Tibial artery (tissue), 4 donors: Measurements from ENCODE around the gene CAT.

ENCODE experiments used
- DNase-seq, 2 donors: peaks; one replicate each; pipeline ENCODE4 v3.0.0-alpha.2; 2019
- H3K27ac ChIP-seq, 2 donors: fragments of 200-600 bp; sonication (generic) in 1 of 2; 1 replicate in 1 of 2; 2 replicates in 1 of 2; pipeline ENCODE4 v1.5.1; 2018 to 2019; ENCODE audit warnings: mild to moderate bottlenecking in 1 of 2
- H3K27me3 ChIP-seq, 2 donors: fragments of 200-600 bp; sonication (generic) in 1 of 2; one replicate each; pipeline versions ENCODE4 v1.5.1 to v1.6.0; 2016 to 2019
- H3K36me3 ChIP-seq, 3 donors: fragments of 200-600 bp; sonication (generic) in 2 of 3; one replicate each; pipeline ENCODE4 v1.5.1; 2016 to 2019; ENCODE audit warnings: mild to moderate bottlenecking in 2 of 3
- H3K4me1 ChIP-seq, 4 donors: fragments of 200-600 bp; sonication (generic) in 2 of 4; 1 replicate in 3 of 4; 2 replicates in 1 of 4; pipeline ENCODE4 v1.5.1; 2016 to 2019
- H3K4me3 ChIP-seq, 2 donors: fragments of 200-600 bp; sonication (generic) in 1 of 2; 1 replicate in 1 of 2; 2 replicates in 1 of 2; pipeline ENCODE4 v1.5.1; 2018 to 2019; ENCODE audit warnings: mild to moderate bottlenecking in 2 of 2
- H3K9me3 ChIP-seq, 3 donors: fragments of 200-600 bp; sonication (generic) in 1 of 3; one replicate each; pipeline ENCODE4 v1.5.1; 2016 to 2019
- CTCF ChIP-seq, 2 experiments: fragments of 200-600 bp in 1 of 2; fragments of 450-650 bp in 1 of 2; IDR thresholded peaks; one replicate each; pipeline ENCODE4 v1.5.1; 2017 to 2019; ENCODE audit warnings: antibody characterized with exemption in 2 of 2, mild to moderate bottlenecking in 1 of 2, moderate library complexity in 1 of 2
- intact Hi-C: fragments of 100-400 bp; cut with DNase I; formaldehyde crosslinking; loops from one replicate; pipeline ENCODE4 v1.15.0; 2023; ENCODE audit warnings: low total_unique reads

CAT gene

GRCh38 chr11:34473603-34474169 is 35.0 kb downstream of the CAT start:
- TF ChIP-seq CTCF (IDR thresholded peaks at IDR 0.05): no peak
- no peak for DNase-seq
- Histone ChIP-seq H3K4me1 (no peaks in the 10 kb centered on the region), H3K36me3 (peaks cover 43 to 57% (median 55%) of the 10 kb centered on the region in 3 donors), H3K27ac (no peak overlapping the region), H3K9me3 (no peaks in the 10 kb centered on the region), H3K4me3 (no peak overlapping the region), H3K27me3 (no peaks in the 10 kb centered on the region)
- intact Hi-C loops: no loop called here

DNA sequence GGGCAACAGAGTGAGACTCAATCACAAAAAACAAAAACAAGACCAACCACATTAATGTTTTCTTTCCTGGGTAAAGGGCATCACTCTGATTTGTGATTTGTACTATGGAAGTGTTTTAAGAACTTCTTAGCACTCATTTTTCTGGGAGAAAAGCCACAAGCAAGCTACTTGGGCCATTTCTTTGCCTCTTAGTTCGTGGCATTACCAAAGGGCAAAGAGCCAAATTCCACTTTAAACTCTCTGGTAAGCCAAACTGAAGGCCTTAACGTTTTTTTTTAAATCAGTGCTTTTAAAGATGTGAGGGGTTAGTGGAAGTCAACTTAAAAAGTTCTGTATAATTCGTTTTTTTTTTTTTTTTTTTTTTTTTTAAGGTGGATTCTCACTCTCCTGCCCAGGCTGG is 36.9 kb downstream of the CAT start:
- DNase-seq: no peak

DNA sequence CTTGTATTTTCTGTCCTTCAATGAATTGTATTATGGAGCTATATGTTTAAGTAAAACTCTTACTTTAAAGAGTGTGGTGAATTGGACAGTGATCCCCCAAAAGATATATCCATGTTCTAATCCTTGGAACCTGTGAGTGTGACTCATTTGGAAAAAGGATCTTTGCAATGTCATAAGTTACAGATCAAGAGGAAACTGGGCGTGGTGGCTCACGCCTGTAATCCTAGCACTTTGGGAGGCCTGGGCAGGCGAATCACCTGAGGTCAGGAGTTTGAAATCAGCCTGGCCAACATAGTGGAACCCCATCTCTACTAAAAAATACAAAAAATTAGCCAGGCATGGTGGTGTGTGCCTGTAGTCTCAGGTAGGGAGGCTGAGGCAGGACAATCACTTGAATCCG is 38.1 kb downstream of the CAT start:
- no peak for TF ChIP-seq CTCF (IDR thresholded peaks at IDR 0.05)
- H3K36me3 ChIP-seq: peaks cover 13 to 27% (median 24%) of the 10 kb centered on the region in 3 donors
- no peaks in the 10 kb centered on the region for H3K9me3 ChIP-seq
- H3K27me3 ChIP-seq: no peaks in the 10 kb centered on the region
- no peaks in the 10 kb centered on the region for H3K4me1 ChIP-seq
- no peak overlapping the region for H3K27ac ChIP-seq
- intact Hi-C loops: no loop called here
- H3K4me3 ChIP-seq: no peak overlapping the region
- no peak for DNase-seq

More for the DNA sequence above, 36.9 kb downstream of the CAT start:
- H3K9me3 ChIP-seq: no peaks in the 10 kb centered on the region
- no peaks in the 10 kb centered on the region for H3K27me3 ChIP-seq
- TF ChIP-seq CTCF (IDR thresholded peaks at IDR 0.05): no peak
- H3K4me3 ChIP-seq: no peak overlapping the region
- no peak overlapping the region for H3K27ac ChIP-seq
- intact Hi-C loops: no loop called here
- H3K36me3 ChIP-seq: peaks cover 24 to 37% (median 35%) of the 10 kb centered on the region in 3 donors
- H3K4me1 ChIP-seq: no peaks in the 10 kb centered on the region

DNA sequence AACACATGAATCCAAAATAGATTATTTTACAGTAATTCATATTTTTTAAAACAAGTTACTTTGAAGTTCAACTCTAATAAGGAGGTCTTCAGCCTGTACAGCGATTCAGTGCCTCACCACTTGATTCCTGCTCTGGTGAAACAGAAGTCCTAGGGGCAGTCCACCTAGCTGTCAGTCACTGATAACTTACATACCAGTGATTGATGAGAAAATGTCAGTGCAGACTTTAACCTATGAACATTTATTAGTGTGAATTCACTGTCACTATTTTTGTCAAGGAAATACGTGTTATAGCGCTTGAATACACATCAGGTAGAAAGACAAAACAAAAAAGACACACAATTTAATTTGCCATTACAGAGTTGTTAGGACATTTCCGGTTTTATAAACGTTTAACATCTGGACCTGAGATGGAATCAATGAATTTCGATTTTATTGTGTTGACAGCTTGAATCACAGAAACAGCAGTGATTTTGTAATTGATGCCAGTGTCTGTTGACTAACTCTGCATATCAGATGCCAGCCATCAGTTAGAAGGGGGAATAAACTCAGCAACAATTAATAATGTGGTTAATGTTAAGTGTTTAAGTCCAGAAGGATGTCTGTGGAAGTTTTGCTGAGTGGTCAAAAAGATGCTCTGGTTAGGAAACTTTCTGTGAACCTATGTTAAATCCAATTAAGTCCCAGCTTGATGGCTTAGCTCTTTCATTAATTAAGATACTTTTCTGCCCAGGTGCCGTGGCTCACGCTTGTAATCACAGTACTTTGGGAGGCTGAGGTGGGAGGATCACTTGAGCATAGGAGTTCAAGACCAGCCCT is 40.3 kb downstream of the CAT start:
- Histone ChIP-seq H3K4me1 (no peaks in the 10 kb centered on the region), H3K4me3 (no peak overlapping the region), H3K27me3 (no peaks in the 10 kb centered on the region), H3K36me3 (peaks cover 0 to 6% (median 2%) of the 10 kb centered on the region in 3 donors), H3K27ac (no peak overlapping the region), H3K9me3 (no peaks in the 10 kb centered on the region)
- intact Hi-C loops: no loop called here
- no peak for DNase-seq
- no peak for TF ChIP-seq CTCF (IDR thresholded peaks at IDR 0.05)

GRCh38 chr11:34480314-34480713 is 41.6 kb downstream of the CAT start:
- DNase-seq: no peak
- no peak for TF ChIP-seq CTCF (IDR thresholded peaks at IDR 0.05)
- no peaks in the 10 kb centered on the region for H3K4me1 ChIP-seq
- H3K27me3 ChIP-seq: no peaks in the 10 kb centered on the region
- no peaks in the 10 kb centered on the region for H3K9me3 ChIP-seq
- no peak overlapping the region for H3K27ac ChIP-seq
- no peak overlapping the region for H3K4me3 ChIP-seq
- H3K36me3 ChIP-seq: no peaks in the 10 kb centered on the region
- intact Hi-C loops: no loop called here
